ENCODE data around the gene MAML3.

GRCh38 chr4:140070366-140070765 lies 83.6 kb downstream of the MAML3 start:
- TF ChIP-seq POLR2AphosphoS5 (IDR thresholded peaks at IDR 0.05) (no peak), POLR2A (IDR thresholded peaks at IDR 0.05) (no peak)

All from upper lobe of left lung (tissue), 4 donors.